SK-N-SH (cell line): ENCODE results near the gene H2BW2. TPM values are rescaled to one million over a fixed set of nuclear protein-coding genes. Genes with fewer than 3 reads are reported as not detected.

Experiments
- CTCF ChIA-PET: fragments of 300-600, 350-600 bp; formaldehyde crosslinking; extraction: SDS; loops from one replicate; lab custom pipeline; 2021; lab: Yijun Ruan, JAX
- POLR2A ChIA-PET: fragments of 350-600 bp; sonication (Branson Sonifier 250); formaldehyde crosslinking; extraction: SDS; loops from one replicate; lab custom pipeline; 2020; ENCODE audit warnings: antibody characterized with exemption, inconsistent platforms; lab: Yijun Ruan, JAX
- DNase-seq: peaks from one replicate; pipeline ENCODE4 v3.0.0; 2012
- H2AFZ ChIP-seq: fragments of 200-600 bp; sonication (generic); 2 replicates; pipeline ENCODE4 v1.8.1; 2016; ENCODE audit warnings: antibody characterized with exemption, mild to moderate bottlenecking, low read depth
- H3F3A ChIP-seq: fragments of 200-600 bp; sonication (generic); replicated peaks from 2 replicates; pipeline ENCODE3; 2016; ENCODE audit warnings: antibody characterized with exemption, mild to moderate bottlenecking; ENCODE audit not compliant: insufficient read depth
- H3K27ac ChIP-seq, 2 experiments: fragments of 200-500 bp in 1 of 2; fragments of 200-600 bp in 1 of 2; sonication (Bioruptor generic) in 1 of 2; sonication (generic), shearing (Covaris generic) in 1 of 2; 2 replicates each; pipeline versions ENCODE4 v1.5.1 to v1.6.1; 2014 to 2016; ENCODE audit warnings: low read depth in 2 of 2, inconsistent platforms in 1 of 2, low read length in 1 of 2, mild to moderate bottlenecking in 1 of 2, mixed read lengths in 1 of 2
- H3K27me3 ChIP-seq: fragments of 200-600 bp; sonication (generic), shearing (Covaris generic); 2 replicates; pipeline ENCODE4 v1.6.1; 2016; ENCODE audit warnings: mixed run types; ENCODE audit not compliant: insufficient read depth
- H3K36me3 ChIP-seq, 2 experiments: fragments of 200-500 bp in 1 of 2; fragments of 200-600 bp in 1 of 2; sonication (Bioruptor generic) in 1 of 2; sonication (generic) in 1 of 2; replicated peaks in 1 of 2; 2 replicates each; pipeline versions ENCODE3 to v1.5.1; 2014 to 2016; ENCODE audit warnings: low read length in 1 of 2, mild to moderate bottlenecking in 1 of 2; ENCODE audit not compliant: insufficient read depth in 2 of 2, control insufficient read depth in 1 of 2
- H3K4me1 ChIP-seq, 2 experiments: fragments of 200-500 bp in 1 of 2; fragments of 200-600 bp in 1 of 2; sonication (Bioruptor generic) in 1 of 2; sonication (generic), shearing (Covaris generic) in 1 of 2; 2 replicates each; pipeline versions ENCODE4 v1.5.1 to v1.6.1; 2014 to 2016; ENCODE audit warnings: low read depth in 1 of 2, low read length in 1 of 2, mixed run types in 1 of 2; ENCODE audit not compliant: insufficient read depth in 2 of 2, control insufficient read depth in 1 of 2
- H3K4me2 ChIP-seq: fragments of 200-600 bp; sonication (generic), shearing (Covaris generic); 2 replicates; pipeline ENCODE4 v1.6.1; 2017; ENCODE audit warnings: mixed run types
- H3K4me3 ChIP-seq, 2 experiments: fragments of 200-500 bp in 1 of 2; fragments of 200-600 bp in 1 of 2; sonication (Bioruptor generic) in 1 of 2; sonication (generic), shearing (Covaris generic) in 1 of 2; 2 replicates each; pipeline versions ENCODE4 v1.5.1 to v1.8.1; 2014 to 2016; ENCODE audit warnings: low read depth in 2 of 2, inconsistent platforms in 1 of 2, low read length in 1 of 2, mild to moderate bottlenecking in 1 of 2, mixed read lengths in 1 of 2, moderate library complexity in 1 of 2
- H3K79me2 ChIP-seq: fragments of 200-600 bp; sonication (generic); 2 replicates; pipeline ENCODE4 v1.8.1; 2017; ENCODE audit warnings: mild to moderate bottlenecking; ENCODE audit not compliant: insufficient read depth
- H3K9ac ChIP-seq: fragments of 200-600 bp; sonication (generic); 2 replicates; pipeline ENCODE4 v1.6.1; 2017; ENCODE audit warnings: mixed run types
- H3K9me2 ChIP-seq: fragments of 200-600 bp; sonication (generic); 2 replicates; pipeline ENCODE4 v1.6.1; 2017; ENCODE audit warnings: mixed run types
- H3K9me3 ChIP-seq: fragments of 200-600 bp; sonication (generic); 2 replicates; pipeline ENCODE4 v1.6.1; 2017; ENCODE audit warnings: mixed run types, mild to moderate bottlenecking, moderate library complexity
- H4K20me1 ChIP-seq: fragments of 200-600 bp; sonication (generic); 2 replicates; pipeline ENCODE4 v1.6.1; 2017; ENCODE audit warnings: mild to moderate bottlenecking, mixed run types; ENCODE audit not compliant: insufficient read depth
- CHD2 ChIP-seq: fragments of 150-350 bp; IDR thresholded peaks from 2 replicates; pipeline ENCODE4 v1.6.1; 2018; ENCODE audit warnings: low read length; ENCODE audit not compliant: partially characterized antibody
- CTCF ChIP-seq: fragments of 200-600 bp; sonication (generic); IDR thresholded peaks from 2 replicates; pipeline ENCODE4 v1.6.1; 2017; ENCODE audit warnings: antibody characterized with exemption, mild to moderate bottlenecking, moderate library complexity
- EZH2phosphoT487 ChIP-seq: fragments of 200-600 bp; sonication (generic); IDR thresholded peaks from 2 replicates; pipeline ENCODE4 v1.6.1; 2017; ENCODE audit warnings: low read depth, mixed run types, mild to moderate bottlenecking, antibody characterized with exemption, moderate library complexity, borderline replicate concordance
- FOSL2 ChIP-seq: IDR thresholded peaks from 2 replicates; pipeline ENCODE4 v1.4.0; 2012; ENCODE audit warnings: low read depth, mild to moderate bottlenecking, moderate library complexity, borderline replicate concordance
- GATA2 ChIP-seq: sonication (generic); formaldehyde crosslinking; IDR thresholded peaks from 2 replicates; pipeline ENCODE4 v1.5.0; 2020; ENCODE audit warnings: mild to moderate bottlenecking, missing genetic modification reagents
- JUND ChIP-seq: IDR thresholded peaks from 2 replicates; pipeline ENCODE4 v1.4.0; 2012
- MEF2A ChIP-seq: IDR thresholded peaks from 2 replicates; pipeline ENCODE4 v1.4.0; 2012; ENCODE audit warnings: low read depth, borderline replicate concordance
- MXI1 ChIP-seq: IDR thresholded peaks from 2 replicates; pipeline ENCODE4 v1.6.1; 2012; ENCODE audit warnings: mild to moderate bottlenecking, low read depth, low read length, improper control_type of control experiment
- NRF1 ChIP-seq: IDR thresholded peaks from 2 replicates; pipeline ENCODE4 v1.6.1; 2012; ENCODE audit warnings: low read depth, mild to moderate bottlenecking, low read length
- POLR2AphosphoS5 ChIP-seq: IDR thresholded peaks from 2 replicates; pipeline ENCODE4 v1.6.1; 2012; ENCODE audit warnings: low read depth, low read length
- RFX5 ChIP-seq: IDR thresholded peaks from 2 replicates; pipeline ENCODE4 v1.6.1; 2012; ENCODE audit warnings: mild to moderate bottlenecking, improper control_type of control experiment, low read length
- TAF1 ChIP-seq: IDR thresholded peaks from 2 replicates; pipeline ENCODE4 v1.6.1; 2012; ENCODE audit warnings: low read depth, mild to moderate bottlenecking, low read length, moderate library complexity, borderline replicate concordance
- TCF12 ChIP-seq: IDR thresholded peaks from 2 replicates; pipeline ENCODE4 v1.4.0; 2012
- WGBS: methylation state at CpG from one replicate; pipeline ENCODE4 v1.1.6; 2017; ENCODE audit warnings: low lambda C conversion rate; 5-methylcytosine and 5-hydroxymethylcytosine counted together
- polyA plus RNA-seq, 3 experiments: library from polyadenylated mRNA; depleted of rRNA; stranded (reverse); fragments of >200 nt; gene quantifications; 2 replicates each; pipeline ENCODE4 v1.2.3, GENCODE V29; 2012
- TF ChIP-seq, protein P1 (sequence below): IDR thresholded peaks from 2 replicates; pipeline ENCODE4 v1.4.0; 2012; ENCODE audit warnings: low read depth, borderline replicate concordance

The H2BW2 gene
- not detected in 2 replicates for polyA plus RNA-seq (2012; rRNA removed)
- polyA plus RNA-seq (2012; cell fraction: cytosol; rRNA removed): not detected in 2 replicates
- polyA plus RNA-seq (2012; cell fraction: nucleus; rRNA removed): not detected in 2 replicates

DNA sequence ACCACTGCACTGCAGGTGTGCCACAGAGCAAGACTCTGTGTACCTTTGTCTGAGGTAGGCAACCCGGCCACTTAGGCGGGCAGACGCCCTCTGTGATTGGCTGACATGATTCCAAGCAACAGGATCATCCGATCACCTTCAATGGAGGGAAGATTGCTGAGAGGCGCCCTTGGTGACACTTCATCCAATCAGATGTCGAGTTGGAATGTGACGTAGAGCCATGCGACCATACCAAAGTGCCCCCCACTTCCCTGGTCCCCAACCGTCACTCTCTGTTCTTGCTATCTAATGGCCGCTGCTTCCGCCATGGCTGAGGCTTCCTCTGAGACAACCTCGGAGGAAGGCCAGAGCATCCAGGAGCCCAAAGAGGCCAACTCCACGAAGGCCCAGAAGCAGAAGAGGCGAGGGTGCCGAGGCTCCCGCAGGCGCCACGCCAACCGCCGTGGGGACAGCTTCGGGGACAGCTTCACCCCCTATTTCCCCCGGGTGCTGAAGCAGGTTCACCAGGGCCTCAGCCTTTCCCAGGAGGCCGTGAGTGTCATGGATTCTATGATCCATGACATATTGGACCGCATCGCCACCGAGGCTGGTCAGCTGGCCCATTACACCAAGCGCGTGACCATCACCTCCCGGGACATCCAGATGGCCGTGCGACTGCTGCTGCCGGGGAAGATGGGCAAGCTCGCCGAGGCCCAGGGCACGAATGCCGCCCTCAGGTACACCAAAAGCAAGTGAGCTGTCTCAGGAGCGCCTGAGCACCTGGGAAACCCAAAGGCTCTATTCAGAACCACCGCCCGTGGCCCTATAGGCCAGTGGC lies at the start of gene H2BW2:
H2BW2 (plus strand) TSS at position 268 of the 817 bp plus-strand sequence; CDS start at position 307, 39 bp downstream.
- Histone ChIP-seq H3F3A (no peaks in the 10 kb centered on the region), H3K9ac (no peak within 1 kb of the TSS), H3K36me3 (no peaks in the 10 kb centered on the region), H4K20me1 (no peaks in the 10 kb centered on the region), H3K79me2 (no peaks in the 10 kb centered on the region), H3K27ac (no peak within 1 kb of the TSS)
- WGBS: 61% methylated on average over 18 of the region's 39 CpGs
- no peak for DNase-seq
- CTCF ChIA-PET: no interaction called here
- TF ChIP-seq GATA2 (CRISPR knock-in tag) (no peak), MXI1 (no peak), JUND (no peak), EZH2phosphoT487 (no peak), RFX5 (no peak), CTCF (no peak), POLR2AphosphoS5 (no peak), MEF2A (no peak), TAF1 (no peak), CHD2 (no peak), NRF1 (no peak), TCF12 (no peak), FOSL2 (no peak)
- TF ChIP-seq, protein P1, sequence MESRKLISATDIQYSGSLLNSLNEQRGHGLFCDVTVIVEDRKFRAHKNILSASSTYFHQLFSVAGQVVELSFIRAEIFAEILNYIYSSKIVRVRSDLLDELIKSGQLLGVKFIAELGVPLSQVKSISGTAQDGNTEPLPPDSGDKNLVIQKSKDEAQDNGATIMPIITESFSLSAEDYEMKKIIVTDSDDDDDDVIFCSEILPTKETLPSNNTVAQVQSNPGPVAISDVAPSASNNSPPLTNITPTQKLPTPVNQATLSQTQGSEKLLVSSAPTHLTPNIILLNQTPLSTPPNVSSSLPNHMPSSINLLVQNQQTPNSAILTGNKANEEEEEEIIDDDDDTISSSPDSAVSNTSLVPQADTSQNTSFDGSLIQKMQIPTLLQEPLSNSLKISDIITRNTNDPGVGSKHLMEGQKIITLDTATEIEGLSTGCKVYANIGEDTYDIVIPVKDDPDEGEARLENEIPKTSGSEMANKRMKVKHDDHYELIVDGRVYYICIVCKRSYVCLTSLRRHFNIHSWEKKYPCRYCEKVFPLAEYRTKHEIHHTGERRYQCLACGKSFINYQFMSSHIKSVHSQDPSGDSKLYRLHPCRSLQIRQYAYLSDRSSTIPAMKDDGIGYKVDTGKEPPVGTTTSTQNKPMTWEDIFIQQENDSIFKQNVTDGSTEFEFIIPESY: no peak
- TF ChIP-seq, all 33 proteins: peak for 0
- Histone ChIP-seq H3K27me3 (no peaks in the 10 kb centered on the region; the same call in none of the 2 replicates), H3K4me2 (no peak within 1 kb of the TSS), H3K4me1 (no peaks in the 10 kb centered on the region), H2AFZ (no peak within 1 kb of the TSS), H3K9me2 (no peaks in the 10 kb centered on the region), H3K4me3 (no peak within 1 kb of the TSS), H3K9me3 (no peaks in the 10 kb centered on the region)
- POLR2A ChIA-PET: no interaction called here
